Ureter (tissue), 1 donor: Measurements from ENCODE around the gene HBS1L. TPM values are rescaled to one million over a fixed set of nuclear protein-coding genes. Genes with fewer than 3 reads are reported as not detected.

Source experiments
- DNase-seq: peaks from one replicate; pipeline ENCODE4 v3.0.0-alpha.2; 2020; ENCODE audit warnings: low spot score
- total RNA-seq: library from RNA; stranded (reverse); gene quantifications from one replicate; pipeline ENCODE4 v1.2.4, GENCODE V29; 2023
- donor health status: DM: yes; HTN: yes; CAD: no.

Gene HBS1L
- total RNA-seq, 1 donor from 2014 or later, result 61.2 TPM

DNA sequence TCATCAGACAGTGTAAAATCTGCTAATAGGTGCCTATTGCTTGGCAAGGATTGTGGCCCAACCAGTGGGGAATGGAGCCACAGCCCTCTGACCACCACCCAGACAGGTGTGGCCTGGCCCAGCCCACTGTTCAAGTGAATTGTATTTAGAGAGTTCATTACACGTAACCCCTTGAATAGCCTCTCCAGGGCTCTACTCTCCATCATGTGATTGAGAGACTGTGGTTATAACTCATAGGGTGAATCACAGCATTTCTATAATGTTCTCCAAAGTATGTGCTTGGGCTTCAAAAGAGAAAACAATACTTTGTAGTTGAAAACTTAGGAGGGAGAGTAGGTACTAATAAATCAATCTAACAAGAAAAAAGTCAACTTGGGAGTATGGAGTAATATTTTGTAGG, 143.1 kb downstream of the HBS1L start:
- DNase-seq, result no peak

DNA sequence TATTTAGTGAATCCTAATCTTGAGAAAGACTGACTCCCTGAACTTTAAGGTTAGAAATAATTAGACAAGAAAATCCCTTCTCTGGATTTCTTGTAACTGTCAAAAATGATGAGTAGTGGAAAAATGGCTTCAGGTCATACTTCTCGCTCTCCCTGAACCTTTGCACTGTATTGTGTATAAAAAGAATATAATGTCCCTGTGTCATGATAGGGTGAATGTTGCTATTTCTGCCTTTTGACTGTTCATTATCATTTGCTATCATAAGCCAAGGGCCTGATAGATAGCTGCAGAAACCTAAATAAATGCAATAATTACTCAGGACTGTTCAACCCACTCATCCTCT, 144.1 kb downstream of the HBS1L start:
- DNase-seq, result no peak

Other genes starting within 250 kb of the HBS1L start
- 1.3 TPM for gene ALDH8A1, start 104.7 kb downstream of the HBS1L start, total RNA-seq
- 0.89 TPM for gene MYB, start 126.5 kb upstream of the HBS1L start, total RNA-seq